A673 (cell line): ENCODE results near the gene OMP. TPM values are rescaled to one million over a fixed set of nuclear protein-coding genes. Genes with fewer than 3 reads are reported as not detected.

Experiments
- BruUV-seq: library from RNA; stranded (reverse); fragments of 400-500 nt; replicated peaks from 2 replicates; lab custom pipeline; 2021; lab: Mats Ljungman, UMichigan
- CTCF ChIA-PET: fragments of 300-600 bp; sonication (Branson Sonifier 250); formaldehyde crosslinking; loops from one replicate; lab custom pipeline; 2022; ENCODE audit warnings: antibody characterized with exemption; lab: Charles Lee
- POLR2A ChIA-PET: fragments of 300-600 bp; sonication (Branson Sonifier 250); formaldehyde crosslinking; loops from one replicate; lab custom pipeline; 2022; ENCODE audit warnings: antibody characterized with exemption; ENCODE audit not compliant: low non-redundant PET; lab: Charles Lee
- DNase-seq: peaks from one replicate; pipeline ENCODE4 v3.0.0-alpha.2; 2015; ENCODE audit warnings: low spot score
- H3K27ac ChIP-seq: fragments of 200-600 bp; sonication (generic); 2 replicates; pipeline ENCODE4 v1.5.1; 2016; ENCODE audit warnings: mixed run types, low read depth, mild to moderate bottlenecking, mixed read lengths, antibody characterized with exemption, low read length; ENCODE audit not compliant: poor library complexity, severe bottlenecking
- H3K27me3 ChIP-seq: fragments of 200-600 bp; sonication (generic); replicated peaks from 2 replicates; pipeline ENCODE4 v1.6.1; 2017; ENCODE audit warnings: mixed run types, low read depth, mild to moderate bottlenecking, mixed read lengths, antibody characterized with exemption, low read length; ENCODE audit not compliant: insufficient read depth, poor library complexity
- H3K36me3 ChIP-seq: fragments of 200-600 bp; sonication (generic); 2 replicates; pipeline ENCODE4 v1.6.1; 2016; ENCODE audit warnings: mixed run types, mild to moderate bottlenecking, mixed read lengths, antibody characterized with exemption, low read length; ENCODE audit not compliant: insufficient read depth, poor library complexity, severe bottlenecking
- H3K4me1 ChIP-seq: fragments of 200-600 bp; sonication (generic); 2 replicates; pipeline ENCODE4 v1.6.1; 2017; ENCODE audit warnings: mixed run types, mild to moderate bottlenecking, mixed read lengths, antibody characterized with exemption, low read length; ENCODE audit not compliant: insufficient read depth, poor library complexity, severe bottlenecking
- H3K4me3 ChIP-seq: fragments of 200-600 bp; sonication (generic); 2 replicates; pipeline ENCODE4 v1.5.1; 2016; ENCODE audit warnings: low read depth, mixed run types, mild to moderate bottlenecking, mixed read lengths, low read length; ENCODE audit not compliant: poor library complexity, severe bottlenecking
- H3K9me3 ChIP-seq: fragments of 200-600 bp; sonication (generic); 2 replicates; pipeline ENCODE4 v1.6.1; 2016; ENCODE audit warnings: mixed run types, low read depth, mild to moderate bottlenecking, mixed read lengths, antibody characterized with exemption, low read length; ENCODE audit not compliant: poor library complexity, severe bottlenecking
- CTCF ChIP-seq: fragments of 300-800, 200-600 bp; sonication (generic); conservative IDR thresholded peaks from 2 replicates; pipeline ENCODE4 v1.5.1; 2017; ENCODE audit warnings: low read depth, mild to moderate bottlenecking, antibody characterized with exemption, low read length, moderate library complexity, mixed read lengths
- EZH2 ChIP-seq: fragments of 200-600 bp; sonication (generic); IDR thresholded peaks from 2 replicates; pipeline ENCODE4 v1.6.1; 2017; ENCODE audit warnings: borderline replicate concordance, low read depth, mild to moderate bottlenecking, mixed read lengths, antibody characterized with exemption, low read length; ENCODE audit not compliant: poor library complexity, severe bottlenecking
- intact Hi-C: fragments of 100-400 bp; cut with micrococcal nuclease; formaldehyde crosslinking; loops from one replicate; pipeline ENCODE4 v1.10.0; 2022; ENCODE audit not compliant: unreplicated experiment
- total RNA-seq: library from RNA; stranded (reverse); gene quantifications from 2 replicates; pipeline ENCODE4 v1.2.3, GENCODE V29; 2021

OMP gene
- total RNA-seq, 1 experiment from 2014 or later = not detected

- Histone ChIP-seq H3K27ac (no peak overlapping the region), H3K9me3 (no peaks in the 10 kb centered on the region), H3K4me3 (no peak overlapping the region), H3K36me3 (no peaks in the 10 kb centered on the region), H3K27me3 (no peaks in the 10 kb centered on the region), H3K4me1 (no peaks in the 10 kb centered on the region)
- CTCF ChIA-PET = interaction anchor here (1.2 kb wide), 1 partner anchor 14 kb away, joined by 3 read pairs; no protein-coding TSS in a partner anchor
- intact Hi-C loops = loop anchor here (5.0 kb wide), 1 partner anchor 488 kb away; no protein-coding TSS in a partner anchor
- no peak for DNase-seq
- no TSS peak for BruUV-seq
- POLR2A ChIA-PET = no interaction called here
- TF ChIP-seq EZH2 = no peak
- TF ChIP-seq CTCF = no peak
Measured at GRCh38 chr11:77129069-77129841, 26.6 kb downstream of the OMP start.

- DNase-seq = no peak
- H3K9me3 ChIP-seq = no peaks in the 10 kb centered on the region
- ChIA-PET POLR2A (no interaction called here), CTCF (interaction anchor here (1.2 kb wide), 1 partner anchor 15 kb away, joined by 3 read pairs; no protein-coding TSS in a partner anchor)
- H3K36me3 ChIP-seq = no peaks in the 10 kb centered on the region
- no peak overlapping the region for H3K27ac ChIP-seq
- TF ChIP-seq CTCF (no peak), EZH2 (no peak)
- intact Hi-C loops = loop anchor here (5.0 kb wide), 1 partner anchor 487 kb away; no protein-coding TSS in a partner anchor
- BruUV-seq = no TSS peak
- H3K27me3 ChIP-seq = no peaks in the 10 kb centered on the region
- H3K4me1 ChIP-seq = no peaks in the 10 kb centered on the region
- H3K4me3 ChIP-seq = no peak overlapping the region
Measured at GRCh38 chr11:77129842-77130756, 27.5 kb downstream of the OMP start.

GRCh38 chr11:77130763-77131513, 28.3 kb downstream of the OMP start:
- H3K4me3 ChIP-seq = no peak overlapping the region
- H3K4me1 ChIP-seq = no peaks in the 10 kb centered on the region
- H3K27me3 ChIP-seq = no peaks in the 10 kb centered on the region
- no TSS peak for BruUV-seq
- ChIA-PET CTCF (no interaction called here), POLR2A (no interaction called here)
- no peaks in the 10 kb centered on the region for H3K9me3 ChIP-seq
- intact Hi-C loops = no loop called here
- no peak overlapping the region for H3K27ac ChIP-seq
- no peak for TF ChIP-seq CTCF
- TF ChIP-seq EZH2 = no peak
- DNase-seq = no peak
- H3K36me3 ChIP-seq = no peaks in the 10 kb centered on the region
